HT-29 (cell line): Measurements from ENCODE around the gene TTLL6. TPM values are rescaled to one million over a fixed set of nuclear protein-coding genes. Genes with fewer than 3 reads are reported as not detected.
A peak's percentile ranks its signal among the peaks of the same experiment; 100 is the strongest.

ENCODE experiments used
- DNase-seq: peaks from one replicate; pipeline ENCODE4 v3.0.0-alpha.2; 2015; ENCODE audit warnings: low spot score
- total RNA-seq: library from RNA; depleted of rRNA; stranded (reverse); fragments of >200 nt; shearing (Covaris generic); gene quantifications from 2 replicates; pipeline ENCODE4 v1.2.3, GENCODE V29; 2014

Gene TTLL6
- total RNA-seq, 1 experiment from 2014 or later = 0.36 TPM

DNA sequence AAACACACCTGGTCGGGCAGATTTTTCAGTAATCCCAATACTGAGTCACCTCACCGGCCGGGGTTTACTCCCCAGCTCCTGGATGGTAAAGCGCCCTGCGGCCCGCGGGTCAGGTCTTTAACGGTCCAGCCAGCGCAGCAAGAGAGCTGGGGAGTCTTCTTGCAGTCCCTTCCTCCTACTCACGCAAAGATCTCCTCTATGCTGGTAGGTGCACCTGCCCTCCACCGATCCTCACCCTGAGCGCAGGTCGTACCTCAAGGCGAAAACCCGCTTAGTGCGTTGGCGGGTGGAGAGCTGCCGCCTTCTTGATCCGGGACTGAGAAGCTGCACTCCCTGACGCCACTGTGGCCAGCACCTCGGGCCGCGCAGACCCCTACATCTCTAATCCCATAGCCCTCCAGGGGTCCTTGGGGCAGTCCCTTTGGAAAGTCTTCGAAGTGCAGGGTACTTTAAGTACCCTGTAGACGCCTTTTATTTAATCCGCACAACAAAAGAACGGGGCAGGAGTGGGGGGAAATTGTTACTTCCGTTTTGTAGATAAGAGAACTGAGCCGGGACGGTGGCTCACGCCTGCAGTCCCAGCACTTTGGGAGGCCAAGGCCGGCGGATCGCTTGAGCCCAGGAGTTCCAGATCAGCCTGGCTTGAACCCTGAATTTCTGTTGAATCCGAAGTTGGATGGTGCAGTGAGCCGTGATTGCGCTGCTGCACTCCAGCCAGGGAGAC, 78.1 kb downstream of the TTLL6 start:
- no peak for DNase-seq

DNA sequence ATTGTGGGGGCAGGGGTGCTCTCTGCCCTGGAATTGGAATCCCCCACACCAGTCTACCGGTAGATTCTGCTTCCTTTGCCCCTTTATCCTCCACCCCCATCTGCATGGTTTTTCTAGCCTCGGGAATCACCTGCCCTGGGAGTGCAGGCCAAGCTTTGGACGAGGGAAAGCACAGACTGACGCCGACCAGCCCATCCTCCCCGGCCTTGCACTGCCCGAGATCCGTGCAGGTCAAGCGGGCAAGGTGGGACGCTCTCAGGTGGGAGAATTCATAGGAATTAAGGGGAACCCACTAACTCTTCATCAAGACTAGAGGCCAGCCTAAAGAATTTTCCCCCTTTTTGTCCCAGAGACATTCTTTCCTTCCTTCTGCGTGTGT, 78.6 kb downstream of the TTLL6 start:
- DNase-seq = no peak

DNA sequence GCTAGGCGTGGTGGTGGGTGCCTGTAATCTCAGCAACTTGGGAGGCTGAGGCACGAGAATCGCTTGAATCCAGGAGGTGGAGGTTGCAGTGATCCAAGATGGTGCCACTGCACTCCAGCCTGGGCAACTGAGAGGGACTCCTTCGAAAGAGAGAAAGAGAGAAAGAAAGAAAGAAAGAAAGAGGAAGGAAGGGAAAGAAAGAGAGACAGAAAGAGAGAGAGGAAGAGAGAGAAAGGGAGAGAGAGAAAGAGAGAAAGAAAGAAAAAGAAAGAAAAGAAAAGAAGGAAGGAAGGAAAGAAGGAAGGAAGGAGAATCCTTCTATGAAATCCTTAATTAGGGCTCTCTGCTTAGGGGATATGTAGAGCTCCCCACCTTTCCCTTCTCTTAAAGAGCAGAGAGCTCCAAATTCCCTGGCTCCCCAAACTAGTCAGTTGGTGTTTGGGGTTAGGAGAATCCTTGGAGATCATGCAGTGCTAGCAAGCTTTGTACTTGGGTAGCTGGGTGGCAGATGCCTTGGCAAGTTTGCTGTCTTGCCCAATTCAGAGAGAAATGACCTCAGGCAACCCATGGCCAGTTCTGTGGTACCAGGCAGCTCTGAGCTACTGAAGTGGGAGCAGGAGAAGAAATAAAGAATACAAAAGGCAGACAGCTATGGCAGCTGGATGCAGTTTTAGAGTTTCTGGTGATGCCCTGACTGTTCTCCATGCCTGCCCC, 79.5 kb downstream of the TTLL6 start:
- no peak for DNase-seq

DNA sequence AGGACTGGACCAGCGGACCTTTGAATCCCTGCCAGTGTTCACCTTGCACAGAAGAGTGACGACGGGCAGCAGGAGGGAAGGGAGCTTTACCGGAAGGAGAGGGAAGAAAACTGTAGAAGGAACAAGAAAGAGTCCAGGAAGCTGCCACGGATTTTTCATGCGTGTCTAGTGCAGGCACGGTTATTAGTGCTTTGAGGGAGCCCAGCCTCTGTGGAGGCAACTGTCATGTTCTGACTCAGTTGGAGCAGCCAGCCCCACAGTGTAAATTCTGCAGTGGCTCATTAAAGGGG, 82.0 kb downstream of the TTLL6 start:
- no peak for DNase-seq

DNA sequence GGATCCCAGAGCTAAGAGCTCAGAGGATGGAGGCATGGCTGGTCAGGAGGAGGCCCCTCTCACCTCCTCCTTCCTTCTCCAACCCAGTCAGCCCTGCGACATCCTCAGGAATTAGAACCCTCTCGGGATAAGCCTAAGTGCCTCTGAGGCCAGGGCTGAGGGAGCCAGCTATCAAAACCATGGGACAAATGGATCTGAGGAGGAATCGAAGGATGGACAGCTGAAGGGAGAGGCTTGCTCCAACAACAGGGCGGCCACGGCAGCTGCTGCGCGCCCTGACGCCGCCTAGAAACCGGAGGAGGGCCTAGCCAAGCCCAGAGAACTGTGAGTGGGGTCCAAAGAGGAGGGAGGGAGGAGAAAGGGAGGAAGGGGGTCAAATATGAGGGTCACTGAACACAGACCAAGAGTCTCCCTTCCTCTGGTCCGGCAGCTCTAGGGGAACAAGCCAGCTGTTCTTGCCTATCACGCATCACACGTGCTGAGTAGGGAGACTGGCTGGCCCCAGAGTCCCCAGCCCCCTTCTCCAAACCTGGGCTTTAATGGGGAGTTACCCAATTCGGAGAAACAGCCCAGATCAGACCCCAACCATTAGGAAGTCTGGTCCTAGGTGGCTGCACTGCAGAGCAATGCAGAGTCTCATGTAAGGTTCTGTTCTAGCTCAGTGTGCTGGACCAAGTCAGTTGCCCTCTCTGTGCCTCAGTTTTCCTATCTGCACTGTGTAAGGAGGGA, 82.5 kb downstream of the TTLL6 start:
- DNase-seq = no peak

DNA sequence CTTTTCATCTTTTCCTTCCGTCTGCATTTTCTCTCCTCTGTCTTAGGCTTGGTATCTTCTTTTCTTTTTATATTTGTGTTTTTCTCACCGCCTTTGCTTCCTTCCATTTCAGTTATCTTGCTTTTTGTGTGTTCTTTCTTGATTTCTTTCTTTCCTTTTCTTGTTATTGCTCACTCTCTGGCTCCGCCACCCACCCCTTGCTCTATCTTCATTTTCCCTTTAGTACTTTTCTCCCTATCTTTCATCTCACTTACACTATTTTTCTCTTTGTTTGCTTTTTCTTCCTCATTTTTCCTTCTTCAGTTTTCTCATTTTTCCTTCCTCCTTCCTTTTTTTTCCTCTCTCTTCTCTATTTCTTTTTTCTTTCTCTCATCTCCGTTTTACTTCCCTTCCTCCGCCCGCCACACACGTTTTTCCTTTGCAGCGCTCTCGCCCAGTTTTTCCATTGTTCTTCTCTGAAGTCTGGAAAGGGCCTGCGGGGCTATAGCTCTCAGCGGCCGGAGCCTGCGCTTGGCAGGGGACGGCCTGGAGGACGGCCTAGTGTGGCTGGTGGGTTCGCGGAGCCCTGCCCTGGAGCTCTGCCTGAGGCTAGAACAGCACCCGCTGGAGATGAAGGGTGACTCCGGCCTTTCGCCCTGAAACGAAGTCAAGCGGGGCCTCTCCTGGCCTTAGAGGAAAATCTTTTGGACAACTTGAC, 83.2 kb downstream of the TTLL6 start:
- DNase-seq = peak; percentile 13

DNA sequence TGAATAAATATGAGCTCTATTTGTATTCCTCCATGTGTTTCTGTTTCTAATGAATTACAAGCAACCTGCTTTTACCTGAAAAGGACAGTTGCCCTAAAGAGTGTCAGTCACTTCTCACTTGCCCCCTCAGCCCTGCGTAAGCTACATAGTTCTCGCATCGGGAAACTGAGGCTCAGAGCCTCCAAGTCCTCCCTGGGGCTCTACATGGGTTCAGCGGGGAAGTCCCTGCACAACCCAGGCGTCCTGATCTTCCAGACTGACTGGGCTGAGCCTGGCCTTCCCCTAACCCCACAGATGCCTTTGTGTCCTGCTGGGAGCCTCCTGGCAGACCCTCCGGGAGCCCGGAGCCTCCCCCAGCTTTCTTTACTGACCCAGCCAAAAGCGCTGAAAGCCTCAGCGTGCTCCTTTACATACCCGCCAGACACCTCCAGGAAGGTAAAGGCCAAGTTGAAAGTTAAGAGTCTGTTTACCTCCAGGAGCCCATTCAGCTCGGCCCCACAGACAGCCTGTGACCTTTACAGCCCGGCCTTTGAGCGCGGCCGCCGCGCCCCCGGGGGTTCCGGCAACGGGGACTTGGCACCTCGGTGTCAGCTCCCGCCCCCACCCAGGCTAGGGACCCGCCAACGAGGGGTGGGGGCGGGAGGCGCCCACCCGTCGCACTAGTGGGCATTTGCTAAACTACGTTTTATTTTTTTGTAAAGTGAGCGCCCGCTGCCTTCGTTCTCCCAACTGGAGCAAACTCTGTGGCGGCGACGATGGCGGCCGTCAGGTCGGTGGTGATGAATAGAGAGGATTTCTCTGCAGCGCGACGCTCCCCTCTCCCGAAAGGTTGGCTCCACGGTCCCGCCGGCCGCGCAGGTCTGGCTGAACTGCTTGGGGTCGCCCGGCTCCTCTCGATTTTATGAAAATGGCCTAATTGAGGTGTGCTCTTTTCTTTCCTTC, 84.1 kb downstream of the TTLL6 start:
- DNase-seq = no peak

DNA sequence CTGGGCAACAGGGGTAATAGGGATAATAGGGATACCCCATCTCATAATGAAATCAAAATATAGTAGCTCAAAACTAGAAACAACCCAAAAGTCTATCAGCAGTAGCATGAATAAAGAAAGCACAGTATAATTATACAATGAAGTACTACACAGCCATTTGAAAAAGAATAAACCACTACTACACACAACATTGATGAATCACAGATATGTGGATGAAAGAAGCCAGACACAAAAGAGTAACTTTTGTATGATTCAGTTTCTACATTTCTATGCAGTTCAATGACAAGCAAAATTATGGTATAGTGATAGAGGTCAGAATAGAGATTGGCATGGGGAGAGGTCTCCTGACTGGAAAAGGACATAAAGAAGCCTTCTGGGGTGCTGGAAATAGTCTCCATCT, 85.7 kb downstream of the TTLL6 start:
- no peak for DNase-seq

DNA sequence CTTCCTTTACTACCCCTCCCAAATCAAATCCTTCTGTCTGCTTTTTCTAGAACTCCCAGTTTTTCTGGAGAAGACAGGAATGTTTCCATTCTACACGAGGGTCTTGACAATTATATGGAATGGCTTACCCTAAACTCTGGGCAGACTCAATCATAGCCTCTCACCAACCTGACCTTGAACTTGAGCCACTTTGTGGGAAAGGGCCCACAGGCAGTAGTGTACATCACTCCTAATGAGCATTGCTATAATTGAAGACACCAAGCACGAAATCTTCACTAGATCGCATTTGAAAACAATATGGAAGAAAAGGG, 86.8 kb downstream of the TTLL6 start:
- DNase-seq = no peak

DNA sequence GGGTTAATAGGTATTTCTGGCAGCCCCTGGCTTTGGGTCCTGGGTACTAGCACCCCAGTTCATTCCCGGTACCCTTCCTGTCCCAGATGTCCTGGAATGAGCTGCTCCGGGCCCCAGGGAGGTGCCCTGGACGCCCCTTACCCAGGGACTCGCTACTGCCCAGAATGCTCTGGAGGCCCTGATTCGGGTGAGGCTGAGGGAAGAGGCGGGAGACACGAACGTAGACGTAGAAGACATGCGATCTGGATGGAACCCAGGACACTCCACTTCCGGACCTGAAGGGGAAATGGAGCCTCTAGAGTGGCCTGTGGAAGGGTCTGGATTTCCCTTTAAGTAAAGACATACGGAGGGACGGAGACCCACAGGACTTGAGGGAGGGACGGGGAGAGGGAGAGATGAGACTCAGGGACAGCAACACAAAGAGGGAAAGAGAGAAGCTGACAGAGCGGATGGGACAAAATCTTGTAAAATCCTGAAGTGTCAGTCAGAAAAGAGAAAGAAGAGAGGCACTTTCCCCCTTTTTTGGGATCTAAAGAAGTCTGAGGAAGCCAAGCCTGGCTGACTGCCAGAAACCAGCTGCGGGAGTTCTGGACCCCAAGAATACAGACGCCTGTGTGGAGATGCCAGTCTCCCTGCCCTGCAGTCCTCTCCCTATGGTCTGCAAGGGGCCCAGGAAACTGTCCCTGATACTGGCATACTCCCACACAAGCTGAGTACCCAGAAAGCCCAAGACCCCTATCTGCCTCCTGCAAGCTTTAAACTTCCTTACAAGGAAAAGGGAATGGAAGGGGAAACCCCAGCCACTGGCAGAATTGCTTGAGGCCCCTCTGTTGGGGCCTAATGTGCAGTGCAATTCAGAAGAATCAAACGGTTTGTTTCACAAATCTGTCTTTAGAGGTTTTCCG, 87.4 kb downstream of the TTLL6 start:
- peak; percentile 22 for DNase-seq

DNA sequence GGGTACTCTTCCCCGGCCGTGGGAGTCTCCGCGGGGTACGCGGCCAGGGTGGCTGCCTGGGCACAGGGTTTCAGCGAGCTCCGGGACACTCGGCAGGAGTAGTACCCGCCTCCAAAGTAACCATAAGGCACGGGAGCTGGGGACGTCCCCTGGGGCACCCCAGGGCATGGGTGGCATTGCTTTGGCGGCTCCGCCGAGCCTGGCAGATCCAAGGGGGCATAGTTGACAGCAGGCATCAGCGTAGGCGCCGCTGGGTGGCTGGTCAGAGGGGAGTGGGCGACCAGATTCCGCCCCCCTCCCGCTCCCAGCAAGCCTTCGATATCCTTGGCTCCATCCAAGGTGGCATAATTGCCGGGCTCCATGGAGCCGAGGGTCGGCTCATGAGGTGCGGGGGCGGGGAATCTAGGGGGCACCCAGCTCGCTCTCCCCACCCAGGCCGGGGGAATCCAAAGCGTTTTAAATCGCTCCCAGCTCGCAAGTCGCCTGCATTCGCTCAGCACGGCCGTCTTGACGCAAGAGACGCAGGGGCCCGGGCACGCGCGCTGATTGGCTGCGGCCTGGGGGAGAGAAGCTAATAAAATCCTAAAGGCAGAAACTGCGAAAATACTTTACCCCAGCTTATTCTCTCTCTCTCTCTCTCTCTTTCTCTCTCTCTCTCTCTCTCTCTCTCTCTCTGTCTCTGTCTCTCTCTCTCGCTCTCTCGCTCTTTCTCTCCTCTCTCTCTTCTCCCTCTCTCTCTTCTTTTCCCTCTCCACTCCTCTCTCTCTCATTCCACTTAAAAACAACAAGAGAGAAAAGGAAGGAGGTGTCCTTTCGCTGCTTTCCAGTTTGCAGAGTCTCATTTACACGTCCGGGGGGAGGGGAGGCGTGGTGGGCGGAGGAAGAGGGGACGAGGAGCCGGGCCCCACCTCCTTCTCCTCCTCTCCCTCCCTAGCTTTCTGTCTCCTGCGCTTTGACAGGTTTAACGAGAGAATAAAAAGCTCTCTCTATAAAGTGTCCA, 88.5 kb downstream of the TTLL6 start, which contains the start of gene HOXB13:
Gene HOXB13, minus strand, starts transcription at position 519 of the 1,000 bp plus-strand sequence. Its CDS starts 157 bp downstream, at position 362.
- peak; percentile 68 for DNase-seq

DNA sequence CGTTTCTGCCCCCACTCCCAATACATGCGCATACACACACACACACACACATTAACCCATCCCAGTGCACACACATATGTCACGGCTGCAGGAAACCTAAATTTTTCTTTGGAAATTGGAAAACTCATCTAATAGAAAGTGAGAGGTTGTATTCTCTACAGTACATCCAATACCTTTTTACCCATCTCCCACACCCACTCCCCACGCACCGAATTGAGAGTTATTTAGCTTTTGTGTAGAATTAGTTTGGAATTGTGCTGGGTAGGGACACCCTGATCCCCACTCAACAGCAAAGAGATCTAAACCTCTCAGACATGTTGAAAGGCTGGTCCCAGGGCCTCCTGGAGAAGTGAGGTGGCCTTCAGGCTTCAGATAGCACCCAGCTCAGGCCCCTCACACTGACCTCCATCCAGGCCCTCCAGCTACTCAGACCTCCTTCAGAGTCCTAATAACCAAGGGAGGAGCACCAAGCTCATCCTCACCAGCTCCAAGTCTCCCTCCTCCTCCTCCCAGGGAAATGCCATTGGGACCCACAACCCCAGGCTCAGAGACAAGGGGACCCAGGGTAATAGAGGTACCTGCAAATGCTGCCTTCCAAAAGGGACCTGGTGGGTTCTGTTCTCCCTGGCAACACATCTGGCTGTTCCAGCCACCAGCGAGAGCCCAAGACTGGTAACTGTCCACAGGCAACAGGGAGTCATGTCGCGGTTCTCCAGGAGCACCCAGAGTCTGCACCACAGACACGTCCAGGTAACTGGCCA, 89.4 kb downstream of the TTLL6 start:
- DNase-seq = no peak

DNA sequence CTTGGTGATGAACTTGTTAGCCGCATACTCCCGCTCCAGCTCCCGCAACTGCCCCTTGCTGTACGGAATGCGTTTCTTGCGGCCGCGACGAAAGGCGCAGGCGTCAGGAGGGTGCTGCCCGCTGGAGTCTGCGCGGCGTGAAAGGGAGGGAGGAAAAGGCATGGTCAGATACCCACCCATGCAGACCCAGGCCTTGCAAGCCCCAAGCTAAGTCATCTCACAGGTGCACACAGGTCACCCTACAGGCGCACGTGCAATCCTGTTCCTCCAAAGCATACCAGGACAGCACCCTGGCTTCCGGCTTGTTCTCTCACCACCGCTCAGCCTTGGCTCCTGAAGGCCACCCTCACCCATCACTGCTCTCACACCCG, 90.1 kb downstream of the TTLL6 start:
- no peak for DNase-seq

DNA sequence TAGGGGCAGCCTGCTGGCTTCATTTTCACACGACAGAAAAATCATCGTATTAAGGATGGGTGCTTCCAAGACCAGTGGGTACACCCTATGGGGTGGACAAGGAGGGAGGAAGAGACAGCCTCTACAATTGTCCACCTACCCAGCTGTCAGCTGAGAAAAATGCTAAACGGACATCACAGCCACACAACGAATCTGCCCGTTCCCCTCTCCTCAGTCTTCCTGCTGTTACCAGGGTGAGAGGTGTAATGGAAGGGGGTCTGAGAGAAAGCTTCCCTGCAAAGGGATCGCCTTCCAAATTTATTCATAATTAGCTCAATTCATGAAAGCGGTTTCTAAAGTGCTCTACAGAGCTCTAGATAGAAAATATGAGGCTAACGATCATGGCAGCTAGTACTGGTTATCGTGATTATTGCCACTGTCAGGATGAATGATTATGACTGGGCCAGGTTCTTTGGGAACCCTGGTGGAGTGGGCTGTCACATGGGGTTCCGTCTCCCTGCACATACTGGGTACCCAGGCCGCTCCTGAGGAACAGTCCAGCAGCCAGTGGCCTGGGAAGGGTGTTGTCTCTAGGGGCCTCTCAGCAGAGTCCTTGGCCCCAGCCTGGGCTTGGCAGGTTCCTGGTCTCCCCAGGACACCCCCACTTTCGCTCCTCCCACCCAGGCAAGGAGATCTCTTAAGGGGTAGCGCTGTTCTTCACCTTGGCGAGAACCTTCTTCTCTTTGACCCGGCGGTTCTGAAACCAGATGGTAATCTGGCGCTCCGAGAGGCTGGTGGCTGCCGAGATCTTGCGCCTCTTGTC, 90.7 kb downstream of the TTLL6 start:
- no peak for DNase-seq

DNA sequence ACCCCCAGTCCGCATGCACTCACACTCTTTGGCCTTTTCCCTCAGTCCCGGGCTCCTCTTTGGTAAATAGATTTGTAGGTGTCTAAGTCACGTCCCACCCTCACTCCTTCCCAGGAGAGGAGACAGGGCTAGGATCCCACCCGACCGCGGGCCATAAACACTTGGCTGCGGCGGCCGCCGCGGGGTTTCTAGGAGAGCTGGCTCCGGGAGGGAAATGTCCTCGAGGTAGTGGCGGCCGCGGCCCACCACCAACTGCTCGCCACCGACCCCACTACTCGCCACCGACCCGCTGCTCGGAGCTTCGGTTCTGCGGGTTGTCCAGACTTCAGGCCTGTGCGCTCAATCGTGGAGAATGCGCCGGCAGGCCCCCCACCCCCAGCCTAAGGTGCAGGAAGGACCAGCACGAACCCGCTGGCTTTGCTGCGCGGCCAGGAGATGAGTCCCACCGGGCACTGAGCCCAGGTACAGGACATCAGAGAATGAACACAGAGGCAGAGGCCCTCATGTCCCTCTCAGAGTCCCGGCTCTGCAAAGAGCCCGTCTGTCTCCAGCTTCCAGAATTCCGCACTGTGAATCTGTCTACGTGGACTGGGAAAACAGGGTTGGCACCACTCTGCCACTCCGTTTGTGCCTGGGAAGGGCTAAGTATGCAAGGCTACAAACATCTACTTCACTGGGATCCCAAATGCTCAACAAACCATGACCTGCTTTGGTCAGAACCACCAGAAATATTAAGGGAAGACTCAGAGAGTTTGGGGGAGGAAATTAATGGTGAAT, 91.6 kb downstream of the TTLL6 start:
- DNase-seq = no peak

DNA sequence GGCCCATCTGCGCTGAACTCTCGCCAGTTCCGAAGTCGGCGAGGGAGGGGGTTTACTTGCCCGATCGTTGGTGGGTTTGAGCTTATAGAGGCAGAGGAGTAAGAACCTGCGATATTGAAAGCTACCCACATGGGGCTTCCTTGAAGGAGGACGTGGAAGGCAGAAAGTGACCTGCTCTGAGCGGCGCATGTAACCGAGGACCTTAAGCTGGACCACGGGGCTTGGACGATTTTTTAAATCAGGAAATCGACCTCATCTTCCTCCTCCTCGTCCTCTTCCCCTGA, 92.1 kb downstream of the TTLL6 start:
- DNase-seq = no peak
